Bronchial epithelial cell (primary cell): ENCODE data around the gene ZFAND2B. TPM values are rescaled to one million over a fixed set of nuclear protein-coding genes. Genes with fewer than 3 reads are reported as not detected.
A peak's percentile ranks its signal among the peaks of the same experiment; 100 is the strongest.

Source experiments
- DNase-seq: peaks from one replicate; pipeline ENCODE4 v3.0.0-alpha.2; 2010; ENCODE audit warnings: low read depth
- FAIRE-seq: peaks from 2 replicates; lab custom pipeline; 2011; peaks lifted over from hg19 to GRCh38; lab: Jason Lieb, UNC
- H3K27me3 ChIP-seq: 2 replicates; pipeline ENCODE4 v1.5.1; 2011; ENCODE audit warnings: low read length; ENCODE audit not compliant: control insufficient read depth, insufficient read depth
- H3K36me3 ChIP-seq: 2 replicates; pipeline ENCODE4 v1.5.1; 2011; ENCODE audit warnings: low read length; ENCODE audit not compliant: control insufficient read depth, insufficient read depth
- H3K4me3 ChIP-seq: 2 replicates; pipeline ENCODE4 v1.5.1; 2011; ENCODE audit warnings: mild to moderate bottlenecking, low read depth, low read length, control low read depth
- total RNA-seq: library from RNA; depleted of rRNA; stranded (reverse); fragments of >200 nt; gene quantifications from 2 replicates; pipeline ENCODE4 v1.2.1, GENCODE V29; 2014
- TF ChIP-seq, protein P1 (sequence below): IDR thresholded peaks from 2 replicates; pipeline ENCODE4 v1.5.1; 2011; ENCODE audit warnings: mild to moderate bottlenecking, moderate library complexity, low read length, control low read depth, inconsistent platforms; ENCODE audit not compliant: insufficient read depth, severe bottlenecking

Gene ZFAND2B
- total RNA-seq, 1 donor from 2014 or later = 59.8 TPM

DNA sequence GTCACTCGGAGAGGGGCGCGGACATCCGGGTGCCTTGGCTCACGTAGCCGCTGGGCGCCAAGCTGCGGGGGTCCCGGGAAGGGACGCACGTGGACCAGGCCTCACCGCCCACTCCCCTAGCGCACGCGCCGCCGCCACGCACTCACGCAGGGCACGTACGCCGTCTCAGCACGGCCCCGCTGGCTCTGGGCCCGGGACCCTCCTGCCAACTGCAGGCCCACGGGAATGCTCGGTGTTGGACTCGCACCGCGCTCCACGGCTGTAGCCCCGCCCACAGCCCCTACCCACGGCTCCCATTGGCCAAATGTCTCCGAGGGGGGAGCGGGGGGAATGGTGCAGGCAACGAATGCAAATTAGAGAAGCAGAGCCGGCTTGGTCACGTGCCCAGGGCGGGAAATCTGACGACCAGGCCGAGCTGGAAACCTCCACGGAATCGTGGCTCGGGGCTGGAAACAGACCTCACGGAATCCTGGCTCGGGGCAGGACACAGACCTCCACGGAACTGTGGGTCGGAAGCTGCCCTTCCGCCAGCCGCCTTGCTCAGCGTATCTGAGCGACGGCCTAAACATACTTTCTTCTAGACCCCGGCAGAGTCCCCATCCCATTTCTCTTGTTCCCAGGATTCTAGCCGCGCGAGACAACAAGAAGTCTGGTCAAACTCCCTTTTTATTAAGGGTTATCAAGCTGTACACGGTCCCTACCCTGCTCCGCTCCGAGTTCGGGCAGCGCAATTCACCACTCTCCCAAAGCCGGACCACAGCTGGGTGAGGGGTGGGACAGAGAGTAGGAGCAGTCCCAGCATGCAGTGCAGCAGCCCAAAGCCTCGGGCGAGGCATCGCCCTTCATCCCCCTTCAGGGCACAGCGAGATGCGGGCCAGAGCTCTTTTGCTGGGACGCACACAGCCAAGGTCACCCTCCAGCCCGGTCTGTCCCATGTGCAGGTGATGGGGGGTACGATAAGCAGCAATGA lies 12.4 kb downstream of the ZFAND2B start, which contains the start of gene ABCB6:
Gene ABCB6 (minus strand): TSS at position 227 of the 970 bp plus-strand sequence. CDS start 285 bp downstream, outside the sequence.
- Histone ChIP-seq H3K36me3 (peaks cover 50% of the 10 kb centered on the region), H3K27me3 (no peaks in the 10 kb centered on the region), H3K4me3 (peak within 1 kb of the TSS; percentile 75)
- FAIRE-seq (no peak), DNase-seq (peak; percentile 74)
- TF ChIP-seq, protein P1, sequence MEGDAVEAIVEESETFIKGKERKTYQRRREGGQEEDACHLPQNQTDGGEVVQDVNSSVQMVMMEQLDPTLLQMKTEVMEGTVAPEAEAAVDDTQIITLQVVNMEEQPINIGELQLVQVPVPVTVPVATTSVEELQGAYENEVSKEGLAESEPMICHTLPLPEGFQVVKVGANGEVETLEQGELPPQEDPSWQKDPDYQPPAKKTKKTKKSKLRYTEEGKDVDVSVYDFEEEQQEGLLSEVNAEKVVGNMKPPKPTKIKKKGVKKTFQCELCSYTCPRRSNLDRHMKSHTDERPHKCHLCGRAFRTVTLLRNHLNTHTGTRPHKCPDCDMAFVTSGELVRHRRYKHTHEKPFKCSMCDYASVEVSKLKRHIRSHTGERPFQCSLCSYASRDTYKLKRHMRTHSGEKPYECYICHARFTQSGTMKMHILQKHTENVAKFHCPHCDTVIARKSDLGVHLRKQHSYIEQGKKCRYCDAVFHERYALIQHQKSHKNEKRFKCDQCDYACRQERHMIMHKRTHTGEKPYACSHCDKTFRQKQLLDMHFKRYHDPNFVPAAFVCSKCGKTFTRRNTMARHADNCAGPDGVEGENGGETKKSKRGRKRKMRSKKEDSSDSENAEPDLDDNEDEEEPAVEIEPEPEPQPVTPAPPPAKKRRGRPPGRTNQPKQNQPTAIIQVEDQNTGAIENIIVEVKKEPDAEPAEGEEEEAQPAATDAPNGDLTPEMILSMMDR = no peak

DNA sequence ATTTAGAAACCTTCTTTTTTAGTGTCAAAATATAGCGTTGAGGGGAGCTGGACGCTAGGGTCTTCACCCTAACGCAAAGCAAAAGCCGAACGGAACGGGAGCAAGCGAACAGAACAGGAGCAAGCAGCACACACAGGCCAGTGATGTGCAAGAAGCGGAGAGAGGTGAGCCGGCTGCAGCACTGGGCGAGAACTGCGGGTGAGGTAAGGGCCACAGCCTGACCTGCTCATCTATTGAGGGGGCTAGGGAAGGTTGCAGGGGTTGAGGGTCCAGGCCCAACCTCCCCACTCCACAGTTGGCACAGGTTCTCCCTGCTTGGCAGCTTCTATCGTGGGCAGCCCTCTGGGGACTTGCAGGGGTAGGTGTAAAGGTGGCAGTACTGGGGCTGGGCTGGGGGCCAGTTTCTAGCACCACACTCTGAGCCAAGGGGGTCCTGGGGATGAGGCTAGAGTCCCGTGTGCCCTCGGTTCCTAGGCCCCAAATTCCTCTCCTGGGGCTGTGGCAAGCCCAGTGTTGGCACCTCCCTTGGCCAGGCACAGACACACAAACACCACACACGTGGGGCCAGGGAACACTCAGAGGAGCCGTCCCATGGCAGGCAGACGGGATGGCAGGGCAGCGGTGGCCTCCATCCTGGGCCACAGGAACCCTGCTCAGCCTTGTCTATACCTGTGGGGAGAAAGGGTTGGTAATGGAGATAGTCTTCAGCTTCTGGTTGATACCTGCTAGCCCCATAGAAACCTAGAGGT lies 13.4 kb downstream of the ZFAND2B start:
- no peak overlapping the region for H3K4me3 ChIP-seq
- FAIRE-seq (no peak), DNase-seq (no peak)
- no peaks in the 10 kb centered on the region for H3K27me3 ChIP-seq
- peaks cover 49% of the 10 kb centered on the region for H3K36me3 ChIP-seq
- TF ChIP-seq, protein P1 = no peak

DNA sequence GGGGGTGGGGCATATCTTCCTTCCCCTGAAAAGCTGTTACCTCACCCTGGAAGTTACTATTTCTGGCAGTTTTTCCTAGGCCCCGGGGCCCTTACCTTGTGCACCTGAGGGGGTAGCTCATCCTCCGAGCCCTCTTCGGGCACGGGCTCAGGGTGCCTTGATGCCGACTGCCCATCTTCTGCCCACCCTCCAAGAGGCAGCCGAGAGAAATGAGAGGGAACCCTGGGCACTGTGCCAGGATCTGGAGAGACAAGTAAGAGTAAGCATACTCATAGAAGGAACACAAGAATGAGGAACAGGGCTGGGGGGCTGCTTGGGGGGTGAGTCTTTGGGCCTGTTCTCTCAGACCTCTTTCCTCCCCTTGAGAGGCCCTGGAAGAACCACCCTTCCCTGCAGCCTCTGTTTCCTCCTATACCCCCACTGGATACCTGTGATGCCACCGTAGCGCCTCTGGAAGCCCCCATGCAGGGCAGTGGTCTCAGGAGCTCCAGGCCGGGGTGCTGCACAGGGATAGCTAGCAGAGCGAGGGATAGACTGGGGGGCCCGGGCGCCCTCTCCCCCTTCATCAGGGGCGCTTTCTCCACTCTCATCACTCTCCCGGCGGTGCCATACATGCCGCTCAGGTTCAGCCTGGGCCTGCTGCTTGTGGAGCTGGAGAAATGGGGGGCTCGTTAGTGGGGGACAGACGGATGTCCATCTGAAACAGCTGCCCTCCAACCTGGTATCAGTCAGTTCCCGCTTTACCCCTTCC lies 14.2 kb downstream of the ZFAND2B start:
- Histone ChIP-seq H3K27me3 (no peaks in the 10 kb centered on the region), H3K36me3 (peaks cover 50% of the 10 kb centered on the region), H3K4me3 (no peak overlapping the region)
- FAIRE-seq (no peak), DNase-seq (no peak)
- TF ChIP-seq, protein P1 = no peak

DNA sequence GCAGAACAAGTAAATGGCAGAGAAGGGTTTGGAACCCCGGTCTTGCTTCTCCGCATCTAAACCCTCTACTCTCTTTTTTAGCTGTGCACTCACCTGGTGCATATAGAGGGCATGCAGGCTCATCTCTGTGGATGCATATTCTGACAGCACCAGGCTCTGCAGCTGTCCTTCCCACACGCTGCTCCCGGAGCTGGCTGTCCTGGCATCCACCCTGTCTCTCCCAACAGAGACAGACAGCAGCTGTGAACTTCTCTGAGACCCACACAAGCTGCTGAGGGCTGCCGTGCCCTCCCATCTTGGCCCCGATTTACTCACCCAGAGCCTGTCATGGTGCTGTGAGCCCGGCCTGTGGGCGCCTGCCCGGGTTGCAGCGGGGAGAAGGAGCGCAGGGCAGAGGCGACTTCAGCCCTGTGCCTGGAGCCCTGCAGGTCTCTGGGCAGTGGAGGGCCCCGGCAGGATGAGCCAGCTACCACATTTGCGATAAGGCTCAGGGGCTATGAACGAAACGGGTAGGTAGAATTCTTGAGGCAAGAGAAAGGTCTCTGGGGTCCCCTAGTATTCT lies 15.5 kb downstream of the ZFAND2B start:
- FAIRE-seq (no peak), DNase-seq (no peak)
- peaks cover 40% of the 10 kb centered on the region for H3K36me3 ChIP-seq
- H3K27me3 ChIP-seq = no peaks in the 10 kb centered on the region
- TF ChIP-seq, protein P1 = no peak
- H3K4me3 ChIP-seq = no peak overlapping the region
